ENCODE measurements around the gene HDAC1.

HDAC1 gene

GRCh38 chr1:32380057-32380456 is 88.2 kb downstream of the HDAC1 start:
- DNase-seq, result no peak
